ENCODE results near the gene GPRIN3. TPM values are rescaled to one million over a fixed set of nuclear protein-coding genes. Genes with fewer than 3 reads are reported as not detected.

The GPRIN3 gene
- total and polyA plus RNA-seq, 2 donors (not counting 1 experiment from before 2014, with no cell fraction given) = 0.22 to 1.5 TPM

GRCh38 chr4:89300060-89300459 is 7.5 kb downstream of the GPRIN3 start:
- DNase-seq (no peak), ATAC-seq (ENCODE audit: low read depth) (no peak)
- no peak overlapping the region for H3K4me2 ChIP-seq (replicated peaks; ENCODE audit: low read depth, low read length, poor library complexity, severe bottlenecking)
- H3K79me2 ChIP-seq (ENCODE audit: control insufficient read depth, insufficient read depth, low read length) = peaks cover 2% of the 10 kb centered on the region
- intact Hi-C loops (cut with micrococcal nuclease) = no loop called here
- H2AFZ ChIP-seq (ENCODE audit: insufficient read depth, low read depth, low read length, poor library complexity, severe bottlenecking) = no peak overlapping the region
- no peaks in the 10 kb centered on the region for H3K36me3 ChIP-seq (replicated peaks in 1 of 2; ENCODE audit: control extremely low read depth in 1 of 2, control insufficient read depth in 1 of 2, extremely low read depth in 1 of 2, insufficient read depth in 2 of 2, low read length in 1 of 2)
- Mint-ChIP-seq H3K4me3 (no peak overlapping the region), H3K4me1 (peaks cover 44% of the 10 kb centered on the region), H3K27me3 (peaks cover 4% of the 10 kb centered on the region), H3K9me3 (ENCODE audit: insufficient read depth) (no peaks in the 10 kb centered on the region), H3K27ac (no peak overlapping the region)
- no CpG with 5 or more reads among the region's 2 CpGs for WGBS (ENCODE audit: insufficient coverage)
- ChIA-PET POLR2A (interaction anchor here (0.6 to 1.2 kb wide), 2 partner anchors 8 to 10 kb away, joined by 3 read pairs; no protein-coding TSS in a partner anchor), CTCF (interaction anchor here (1.0 kb wide), 1 partner anchor 8 kb away, joined by 3 read pairs; no protein-coding TSS in a partner anchor)
- TF ChIP-seq EZH2 (IDR thresholded peaks at IDR 0.05; ENCODE audit: borderline replicate concordance, insufficient read depth, low read depth, low read length, poor library complexity, severe bottlenecking) = no peak
- TF ChIP-seq CTCF (IDR thresholded peaks at IDR 0.05) = no peak
- H3K9ac ChIP-seq (ENCODE audit: low read length) = no peak overlapping the region
- H3K27me3 ChIP-seq (replicated peaks in 1 of 4; ENCODE audit: control extremely low read depth in 1 of 4, control insufficient read depth in 3 of 4, insufficient read depth in 4 of 4, low read length in 3 of 4) = peaks cover 0 to 5% (median 4%) of the 10 kb centered on the region in 4 experiments
- H3K9me3 ChIP-seq (ENCODE audit: control extremely low read depth in 1 of 3, control insufficient read depth in 2 of 3, insufficient read depth in 1 of 3, low read length in 2 of 3) = no peaks in the 10 kb centered on the region
- H4K20me1 ChIP-seq (ENCODE audit: control insufficient read depth, insufficient read depth, low read length, poor library complexity, severe bottlenecking) = no peaks in the 10 kb centered on the region
- peaks cover 38 to 43% of the 10 kb centered on the region in 2 donors for H3K4me1 ChIP-seq (ENCODE audit: control insufficient read depth in 2 of 2, insufficient read depth in 2 of 2, low read length in 2 of 2)
- H3K27ac ChIP-seq (ENCODE audit: low read length in 2 of 2) = no peak overlapping the region
- no peak overlapping the region for H3K4me3 ChIP-seq (ENCODE audit: control extremely low read depth in 1 of 5, extremely low read depth in 1 of 5, insufficient read depth in 1 of 5, low read depth in 2 of 5, low read length in 4 of 5)

- H3K27ac ChIP-seq (ENCODE audit: low read length in 2 of 2) = peak overlapping the region in 1 of 2 donors; percentile 20
- DNase-seq (peak; percentile 44), ATAC-seq (ENCODE audit: low read depth) (peak; percentile 46)
- H4K20me1 ChIP-seq (ENCODE audit: control insufficient read depth, insufficient read depth, low read length, poor library complexity, severe bottlenecking) = no peaks in the 10 kb centered on the region
- peaks cover 46 to 51% of the 10 kb centered on the region in 2 donors for H3K4me1 ChIP-seq (ENCODE audit: control insufficient read depth in 2 of 2, insufficient read depth in 2 of 2, low read length in 2 of 2)
- Mint-ChIP-seq H3K27ac (peak overlapping the region; percentile 61), H3K27me3 (peaks cover 11% of the 10 kb centered on the region), H3K4me1 (peaks cover 49% of the 10 kb centered on the region), H3K9me3 (ENCODE audit: insufficient read depth) (no peaks in the 10 kb centered on the region), H3K4me3 (peak overlapping the region; percentile 83)
- peaks cover 0 to 4% (median 1%) of the 10 kb centered on the region in 4 experiments for H3K27me3 ChIP-seq (replicated peaks in 1 of 4; ENCODE audit: control extremely low read depth in 1 of 4, control insufficient read depth in 3 of 4, insufficient read depth in 4 of 4, low read length in 3 of 4)
- peak overlapping the region; percentile 49 for H3K9ac ChIP-seq (ENCODE audit: low read length)
- H3K9me3 ChIP-seq (ENCODE audit: control extremely low read depth in 1 of 3, control insufficient read depth in 2 of 3, insufficient read depth in 1 of 3, low read length in 2 of 3) = no peaks in the 10 kb centered on the region
- 7% methylated on average over 9 of the region's 10 CpGs for WGBS (ENCODE audit: insufficient coverage)
- no peaks in the 10 kb centered on the region for H3K36me3 ChIP-seq (replicated peaks in 1 of 2; ENCODE audit: control extremely low read depth in 1 of 2, control insufficient read depth in 1 of 2, extremely low read depth in 1 of 2, insufficient read depth in 2 of 2, low read length in 1 of 2)
- POLR2A ChIA-PET = interaction anchor here (0.7 to 1.2 kb wide), 2 partner anchors 9 to 912 kb away, joined by 3 read pairs; no protein-coding TSS in a partner anchor
- peak overlapping the region; percentile 40 for H2AFZ ChIP-seq (ENCODE audit: insufficient read depth, low read depth, low read length, poor library complexity, severe bottlenecking)
- H3K79me2 ChIP-seq (ENCODE audit: control insufficient read depth, insufficient read depth, low read length) = no peaks in the 10 kb centered on the region
- intact Hi-C loops (cut with micrococcal nuclease) = loop anchor here (2.0 to 10.0 kb wide), 3 partner anchors 14 to 826 kb away; partner anchors contain the start of gene CCSER1
- H3K4me2 ChIP-seq (replicated peaks; ENCODE audit: low read depth, low read length, poor library complexity, severe bottlenecking) = peak overlapping the region; percentile 70
- peak overlapping the region in 4 of 5 experiments; percentile 23 to 42 (median 36) for H3K4me3 ChIP-seq (ENCODE audit: control extremely low read depth in 1 of 5, extremely low read depth in 1 of 5, insufficient read depth in 1 of 5, low read depth in 2 of 5, low read length in 4 of 5)
- CTCF ChIA-PET = interaction anchor here (1.0 to 2.3 kb wide), 3 partner anchors 26 to 74 kb away, joined by 3 to 7 read pairs (median 5); no protein-coding TSS in a partner anchor
- TF ChIP-seq EZH2 (IDR thresholded peaks at IDR 0.05; ENCODE audit: borderline replicate concordance, insufficient read depth, low read depth, low read length, poor library complexity, severe bottlenecking) (no peak), CTCF (IDR thresholded peaks at IDR 0.05) (no peak)
Observed at GRCh38 chr4:89299153-89299791, 8.3 kb downstream of the GPRIN3 start.
